H4 (cell line): ENCODE results near the gene ENPP3. TPM values are rescaled to one million over a fixed set of nuclear protein-coding genes. Genes with fewer than 3 reads are reported as not detected.

ENCODE experiments used
- DNase-seq: peaks from one replicate; pipeline ENCODE4 v3.0.0-alpha.2; 2015; ENCODE audit warnings: low spot score
- total RNA-seq: library from RNA; depleted of rRNA; stranded (reverse); fragments of >200 nt; shearing (Covaris generic); gene quantifications from 2 replicates; pipeline ENCODE4 v1.2.3, GENCODE V29; 2014; rRNA removed

The ENPP3 gene
- total RNA-seq, result not detected in 2 replicates

- DNase-seq, result no peak
Measured at GRCh38 chr6:131636880-131637792, at the start of gene ENPP3. Gene ENPP3, plus strand, starts transcription at chr6:131637302. Its CDS starts 83 bp downstream, at chr6:131637385.

GRCh38 chr6:131587909-131588308, 49.2 kb upstream of the ENPP3 start:
- no peak for DNase-seq

- no peak for DNase-seq
Measured at GRCh38 chr6:131588643-131589042, 48.5 kb upstream of the ENPP3 start.

- DNase-seq, result no peak
Measured at GRCh38 chr6:131592935-131593334, 44.2 kb upstream of the ENPP3 start.

- DNase-seq, result no peak
Measured at GRCh38 chr6:131594074-131594473, 43.0 kb upstream of the ENPP3 start.

- peak; percentile 5 for DNase-seq
Measured at GRCh38 chr6:131597446-131597845, 39.7 kb upstream of the ENPP3 start.

GRCh38 chr6:131600716-131601115, 36.4 kb upstream of the ENPP3 start:
- DNase-seq, result no peak

GRCh38 chr6:131602781-131603312, 34.3 kb upstream of the ENPP3 start:
- peak; percentile 44 for DNase-seq

GRCh38 chr6:131613296-131613925, 23.7 kb upstream of the ENPP3 start:
- no peak for DNase-seq

- no peak for DNase-seq
Measured at GRCh38 chr6:131615275-131615674, 21.8 kb upstream of the ENPP3 start.

GRCh38 chr6:131627724-131628682, 9.1 kb upstream of the ENPP3 start, which contains the start of gene MED23:
Gene MED23, minus strand, starts transcription at chr6:131628242. Its CDS starts 193 bp downstream, at chr6:131628049.
- peak; percentile 74 for DNase-seq

- DNase-seq, result no peak
Measured at GRCh38 chr6:131628726-131629125, 8.4 kb upstream of the ENPP3 start.

- DNase-seq, result no peak
Measured at GRCh38 chr6:131629651-131630050, 7.5 kb upstream of the ENPP3 start.

- no peak for DNase-seq
Measured at GRCh38 chr6:131631625-131632289, 5.3 kb upstream of the ENPP3 start.

GRCh38 chr6:131635384-131636340, 1.4 kb upstream of the ENPP3 start:
- DNase-seq, result no peak

GRCh38 chr6:131638013-131638412, 911 bp downstream of the ENPP3 start:
- DNase-seq, result no peak

- DNase-seq, result no peak
Measured at GRCh38 chr6:131640100-131640499, 3.0 kb downstream of the ENPP3 start.

GRCh38 chr6:131640576-131640975, 3.5 kb downstream of the ENPP3 start:
- DNase-seq, result no peak

GRCh38 chr6:131641554-131641953, 4.5 kb downstream of the ENPP3 start:
- DNase-seq, result no peak

- DNase-seq, result no peak
Measured at GRCh38 chr6:131642565-131642964, 5.5 kb downstream of the ENPP3 start.
